Nephron (organoid): ENCODE data around the gene OR5W2.

Experiments
- H3K27ac Mint-ChIP-seq, 3 experiments: 2 replicates each; pipeline ENCODE4 v1.8.0; 2020; ENCODE audit warnings: mixed read lengths in 3 of 3, mild to moderate bottlenecking in 2 of 3, moderate library complexity in 1 of 3
- H3K27me3 Mint-ChIP-seq: 2 replicates; pipeline ENCODE4 v1.8.0; 2021; ENCODE audit warnings: low read depth, mild to moderate bottlenecking, moderate library complexity, mixed read lengths
- H3K36me3 Mint-ChIP-seq: 2 replicates; pipeline ENCODE4 v1.8.0; 2020; ENCODE audit warnings: low read depth, mixed read lengths
- H3K4me1 Mint-ChIP-seq: 2 replicates; pipeline ENCODE4 v1.8.0; 2020; ENCODE audit warnings: mixed read lengths
- H3K4me3 Mint-ChIP-seq, 3 experiments: 2 replicates each; pipeline ENCODE4 v1.8.0; 2020; ENCODE audit warnings: mild to moderate bottlenecking in 3 of 3, mixed read lengths in 3 of 3, moderate library complexity in 2 of 3
- H3K9me3 Mint-ChIP-seq: 2 replicates; pipeline ENCODE4 v1.8.0; 2020; ENCODE audit warnings: mixed read lengths
- TF ChIP-seq, protein P1 (sequence below), 3 experiments: fragments of 200-600 bp; sonication (generic); IDR thresholded peaks; one replicate each; pipeline ENCODE4 v1.5.0; 2021; ENCODE audit warnings: antibody characterized with exemption in 3 of 3; ENCODE audit not compliant: unreplicated experiment in 3 of 3

OR5W2 gene

DNA sequence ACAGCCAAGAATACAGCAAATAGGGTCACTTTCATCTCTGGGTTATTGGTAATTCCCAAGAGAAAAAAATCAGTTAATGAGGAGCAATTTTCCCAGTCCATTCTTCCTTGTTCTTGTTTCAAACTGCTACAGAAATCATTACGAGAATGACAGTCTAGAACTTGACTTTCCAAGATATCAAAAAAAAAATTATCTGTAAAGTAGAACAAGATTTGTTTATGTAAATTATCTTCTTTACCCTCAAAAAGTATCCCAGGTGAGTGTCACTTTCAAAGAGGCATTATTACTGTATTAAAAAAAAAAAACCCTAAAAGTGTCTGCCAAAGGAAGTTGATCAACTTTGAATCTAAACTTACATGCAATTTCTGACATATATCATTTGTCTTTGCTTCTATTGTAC, at the start of gene OR5W2:
TSS of gene OR5W2 (minus strand) at position 101 of the 400 bp plus-strand sequence. CDS start at position 101, 0 bp downstream.
- H3K27ac Mint-ChIP-seq = no peak within 1 kb of the TSS
- H3K27me3 Mint-ChIP-seq = no peaks in the 10 kb centered on the region
- H3K4me1 Mint-ChIP-seq = no peaks in the 10 kb centered on the region
- TF ChIP-seq, protein P1, sequence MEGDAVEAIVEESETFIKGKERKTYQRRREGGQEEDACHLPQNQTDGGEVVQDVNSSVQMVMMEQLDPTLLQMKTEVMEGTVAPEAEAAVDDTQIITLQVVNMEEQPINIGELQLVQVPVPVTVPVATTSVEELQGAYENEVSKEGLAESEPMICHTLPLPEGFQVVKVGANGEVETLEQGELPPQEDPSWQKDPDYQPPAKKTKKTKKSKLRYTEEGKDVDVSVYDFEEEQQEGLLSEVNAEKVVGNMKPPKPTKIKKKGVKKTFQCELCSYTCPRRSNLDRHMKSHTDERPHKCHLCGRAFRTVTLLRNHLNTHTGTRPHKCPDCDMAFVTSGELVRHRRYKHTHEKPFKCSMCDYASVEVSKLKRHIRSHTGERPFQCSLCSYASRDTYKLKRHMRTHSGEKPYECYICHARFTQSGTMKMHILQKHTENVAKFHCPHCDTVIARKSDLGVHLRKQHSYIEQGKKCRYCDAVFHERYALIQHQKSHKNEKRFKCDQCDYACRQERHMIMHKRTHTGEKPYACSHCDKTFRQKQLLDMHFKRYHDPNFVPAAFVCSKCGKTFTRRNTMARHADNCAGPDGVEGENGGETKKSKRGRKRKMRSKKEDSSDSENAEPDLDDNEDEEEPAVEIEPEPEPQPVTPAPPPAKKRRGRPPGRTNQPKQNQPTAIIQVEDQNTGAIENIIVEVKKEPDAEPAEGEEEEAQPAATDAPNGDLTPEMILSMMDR (IDR thresholded peaks at IDR 0.05; ENCODE audit: unreplicated experiment in 3 of 3) = no peak
- no peaks in the 10 kb centered on the region for H3K36me3 Mint-ChIP-seq
- H3K4me3 Mint-ChIP-seq = no peak within 1 kb of the TSS
- peaks cover 4% of the 10 kb centered on the region for H3K9me3 Mint-ChIP-seq

DNA sequence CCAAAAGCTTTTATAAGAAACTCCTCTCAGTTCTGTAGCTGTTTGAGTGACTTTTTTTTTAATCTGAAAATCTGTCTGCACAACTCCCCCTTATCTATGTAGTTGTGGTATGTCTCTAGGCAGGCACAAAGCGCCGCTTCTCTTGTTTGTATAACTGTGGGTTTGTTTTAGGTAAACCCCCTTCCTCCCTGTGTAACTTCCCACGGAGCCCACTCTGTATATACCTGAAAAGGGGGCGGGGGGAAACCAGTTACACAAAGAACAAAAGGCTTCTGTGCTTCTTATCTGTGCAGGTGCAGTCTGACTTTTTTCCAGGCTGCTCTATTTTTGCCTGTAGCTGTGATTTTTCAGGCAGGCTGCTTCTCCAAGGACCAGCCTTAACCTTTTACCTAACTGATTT, 42.1 kb upstream of the OR5W2 start:
- H3K27me3 Mint-ChIP-seq = no peaks in the 10 kb centered on the region
- TF ChIP-seq, protein P1 (IDR thresholded peaks at IDR 0.05; ENCODE audit: unreplicated experiment in 3 of 3) = no peak
- H3K27ac Mint-ChIP-seq = no peak overlapping the region
- H3K4me1 Mint-ChIP-seq = no peaks in the 10 kb centered on the region
- H3K4me3 Mint-ChIP-seq = no peak overlapping the region
- no peaks in the 10 kb centered on the region for H3K36me3 Mint-ChIP-seq
- no peaks in the 10 kb centered on the region for H3K9me3 Mint-ChIP-seq

DNA sequence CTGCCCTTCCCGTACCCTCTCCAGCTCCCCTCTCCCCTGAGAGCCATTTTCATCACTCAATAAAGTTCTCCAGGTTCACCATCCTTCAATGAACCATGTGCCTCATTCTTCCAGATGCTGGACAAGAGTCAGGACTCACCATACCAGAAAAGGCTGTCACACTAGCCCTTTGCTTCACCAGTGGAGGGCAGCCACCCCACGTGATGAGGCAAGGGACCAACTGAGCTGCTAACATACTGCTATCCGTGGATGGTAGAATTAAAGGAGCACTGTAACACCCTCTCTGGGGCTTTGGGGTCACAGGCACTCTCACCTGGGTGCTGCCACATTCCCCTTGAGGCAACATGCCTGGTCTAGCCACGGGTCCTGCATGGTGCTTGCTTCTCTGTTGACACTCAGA, 34.9 kb upstream of the OR5W2 start:
- Mint-ChIP-seq H3K27ac (no peak overlapping the region), H3K36me3 (no peaks in the 10 kb centered on the region), H3K27me3 (no peaks in the 10 kb centered on the region), H3K9me3 (no peaks in the 10 kb centered on the region), H3K4me3 (no peak overlapping the region), H3K4me1 (no peaks in the 10 kb centered on the region)
- TF ChIP-seq, protein P1 (IDR thresholded peaks at IDR 0.05; ENCODE audit: unreplicated experiment in 3 of 3) = no peak

DNA sequence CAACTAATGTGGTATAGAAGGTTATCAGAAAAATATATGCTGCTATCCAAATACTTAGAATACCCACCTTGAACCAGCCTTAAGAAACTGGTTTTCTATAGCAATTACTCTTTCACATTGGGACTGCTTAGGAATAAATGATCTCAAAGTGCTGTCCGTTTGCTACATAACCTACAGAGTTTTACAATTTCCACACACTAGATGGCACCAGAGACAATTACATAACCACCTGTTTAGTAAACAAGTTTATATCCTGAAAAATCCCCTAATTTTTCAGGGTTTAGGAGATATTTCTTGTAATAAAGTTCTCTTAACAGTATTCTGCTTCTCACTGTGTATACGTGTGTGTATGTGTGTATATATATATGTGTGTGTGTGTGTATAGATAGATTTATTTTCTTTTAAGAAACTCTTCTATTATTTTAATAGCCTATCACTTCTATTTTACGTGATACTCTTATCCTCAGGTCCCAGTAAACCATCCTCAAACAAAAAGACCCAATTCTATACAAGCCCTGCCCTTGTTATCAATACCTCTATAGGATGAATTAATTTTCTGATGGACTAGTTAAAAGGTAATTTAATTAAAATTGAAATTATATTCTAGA, 28.5 kb upstream of the OR5W2 start:
- H3K4me1 Mint-ChIP-seq = no peaks in the 10 kb centered on the region
- H3K27me3 Mint-ChIP-seq = peaks cover 3% of the 10 kb centered on the region
- no peak overlapping the region for H3K4me3 Mint-ChIP-seq
- H3K27ac Mint-ChIP-seq = no peak overlapping the region
- H3K9me3 Mint-ChIP-seq = no peaks in the 10 kb centered on the region
- TF ChIP-seq, protein P1 (IDR thresholded peaks at IDR 0.05; ENCODE audit: unreplicated experiment in 3 of 3) = peak; percentile 68 to 77 (median 72)
- H3K36me3 Mint-ChIP-seq = no peaks in the 10 kb centered on the region

DNA sequence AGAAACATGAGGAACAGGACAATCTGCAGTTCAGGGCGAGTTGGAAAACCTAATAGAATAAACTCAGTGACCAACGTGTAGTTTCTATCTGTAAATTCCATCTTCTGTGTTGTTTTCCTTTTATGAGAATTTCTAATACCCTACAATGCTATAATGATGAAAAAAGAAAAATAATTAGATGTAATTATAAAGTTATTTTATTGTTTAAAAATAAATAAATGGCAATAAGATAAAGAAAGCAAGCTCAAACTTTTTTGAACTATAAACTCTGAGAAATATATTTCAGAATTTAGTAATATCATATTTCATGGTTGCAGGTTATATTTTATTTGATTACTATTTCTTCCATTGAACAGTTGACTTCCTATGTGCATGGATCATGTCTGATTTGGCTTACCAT, 21.9 kb upstream of the OR5W2 start, which contains the start of gene OR5I1:
TSS of gene OR5I1 (minus strand) at position 101 of the 400 bp plus-strand sequence. CDS start at position 101, 0 bp downstream.
- H3K27ac Mint-ChIP-seq = no peak within 1 kb of the TSS
- peaks cover 1% of the 10 kb centered on the region for H3K27me3 Mint-ChIP-seq
- H3K36me3 Mint-ChIP-seq = no peaks in the 10 kb centered on the region
- TF ChIP-seq, protein P1 (IDR thresholded peaks at IDR 0.05; ENCODE audit: unreplicated experiment in 3 of 3) = no peak
- H3K9me3 Mint-ChIP-seq = no peaks in the 10 kb centered on the region
- no peak within 1 kb of the TSS for H3K4me3 Mint-ChIP-seq
- H3K4me1 Mint-ChIP-seq = no peaks in the 10 kb centered on the region

DNA sequence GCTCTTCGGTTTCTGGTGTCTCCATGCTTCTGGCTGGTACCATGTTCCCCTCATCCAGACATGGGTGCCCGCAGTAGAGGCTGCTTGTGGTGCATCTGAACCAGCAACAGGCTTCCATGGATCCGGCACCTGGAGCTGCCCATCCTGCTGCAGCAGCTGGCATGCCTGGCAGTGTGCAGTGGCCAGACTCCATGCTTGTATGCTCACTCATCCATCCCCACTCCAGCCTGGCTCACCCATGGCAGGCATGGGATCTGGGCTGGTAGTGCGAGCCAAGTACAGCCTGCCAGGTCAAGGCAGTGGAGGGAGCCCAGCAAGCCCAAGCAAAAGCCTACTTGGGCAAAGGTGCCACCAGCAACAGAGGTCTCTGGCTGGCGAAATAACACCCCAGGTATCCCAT, 6.2 kb upstream of the OR5W2 start:
- no peak overlapping the region for H3K27ac Mint-ChIP-seq
- no peaks in the 10 kb centered on the region for H3K36me3 Mint-ChIP-seq
- H3K4me3 Mint-ChIP-seq = no peak overlapping the region
- H3K9me3 Mint-ChIP-seq = no peaks in the 10 kb centered on the region
- no peaks in the 10 kb centered on the region for H3K4me1 Mint-ChIP-seq
- no peaks in the 10 kb centered on the region for H3K27me3 Mint-ChIP-seq
- TF ChIP-seq, protein P1 (IDR thresholded peaks at IDR 0.05; ENCODE audit: unreplicated experiment in 3 of 3) = no peak
